HFFc6 (cell line): ENCODE results near the gene BARX2. TPM values are rescaled to one million over a fixed set of nuclear protein-coding genes. Genes with fewer than 3 reads are reported as not detected.
"Not testable (repeated sequence)": the region's sequence is repeated elsewhere in the genome, so short reads cannot be mapped to it uniquely, and the experiment has no call there.

ENCODE experiments used
- DNase-seq: peaks from one replicate; pipeline ENCODE4 v3.0.0-alpha.2; 2018
- H3K27ac Mint-ChIP-seq: 2 replicates; pipeline ENCODE4 v1.8.0; 2020; ENCODE audit warnings: mild to moderate bottlenecking, mixed read lengths
- H3K27me3 Mint-ChIP-seq: 2 replicates; pipeline ENCODE4 v1.8.0; 2021; ENCODE audit warnings: mild to moderate bottlenecking, moderate library complexity, mixed read lengths; ENCODE audit not compliant: insufficient read depth
- H3K36me3 Mint-ChIP-seq: 2 replicates; pipeline ENCODE4 v1.8.0; 2021; ENCODE audit warnings: low read depth, mixed read lengths
- H3K4me1 Mint-ChIP-seq: 2 replicates; pipeline ENCODE4 v1.8.0; 2020; ENCODE audit warnings: low read depth, mixed read lengths
- H3K4me3 Mint-ChIP-seq: 2 replicates; pipeline ENCODE4 v1.8.0; 2020; ENCODE audit warnings: mild to moderate bottlenecking, moderate library complexity, mixed read lengths
- H3K9me3 Mint-ChIP-seq: 2 replicates; pipeline ENCODE4 v1.8.0; 2020; ENCODE audit warnings: mild to moderate bottlenecking, mixed read lengths
- CTCF ChIP-seq: fragments of 200-600 bp; sonication (generic); IDR thresholded peaks from 2 replicates; pipeline ENCODE4 v1.5.0; 2021; ENCODE audit warnings: antibody characterized with exemption, mild to moderate bottlenecking
- total RNA-seq, 6 experiments: library from RNA; stranded (reverse); fragmentation: NEBNext Ultra II Directional; extraction: Animal tissue kit (Norgen Biotek cat#: 25700); gene quantifications; 2 replicates in 1 of 6; 3 replicates in 5 of 6; pipeline ENCODE4 v1.2.3, GENCODE V29; 2021

BARX2 gene
- total RNA-seq, 6 experiments from 2014 or later: not detected

GRCh38 chr11:129331871-129332274, 43.8 kb upstream of the BARX2 start:
- Mint-ChIP-seq H3K27ac (no peak overlapping the region), H3K9me3 (no peaks in the 10 kb centered on the region), H3K4me1 (peaks cover 12% of the 10 kb centered on the region), H3K36me3 (no peaks in the 10 kb centered on the region), H3K4me3 (no peak overlapping the region), H3K27me3 (peaks cover 1% of the 10 kb centered on the region; the same call in 1 of the 2 replicates)
- DNase-seq: peak; percentile 60
- peak; percentile 93 for TF ChIP-seq CTCF

DNA sequence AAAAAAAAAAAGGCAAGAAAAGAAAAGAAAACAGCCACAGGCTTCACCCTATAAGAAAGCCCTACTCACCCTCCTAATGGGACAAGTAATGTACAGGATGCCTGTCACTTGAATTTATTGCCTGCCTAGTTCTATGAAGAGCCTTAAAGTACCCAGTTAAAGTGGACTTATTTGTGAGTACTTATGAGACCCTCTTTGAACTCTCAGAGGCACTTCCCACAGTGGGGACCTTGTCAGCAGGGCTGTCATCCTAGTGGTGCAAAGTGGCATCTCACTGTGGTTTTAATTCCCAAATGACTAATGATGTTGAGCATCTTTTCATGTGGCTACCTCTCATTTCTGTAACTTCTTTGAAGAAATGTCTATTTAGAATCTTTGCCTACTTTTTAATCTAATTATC, 41.8 kb upstream of the BARX2 start:
- no peak overlapping the region for H3K27ac Mint-ChIP-seq
- peaks cover 3% of the 10 kb centered on the region; the same call in 1 of the 2 replicates for H3K27me3 Mint-ChIP-seq
- H3K4me1 Mint-ChIP-seq: peaks cover 12% of the 10 kb centered on the region
- no peak for DNase-seq
- H3K9me3 Mint-ChIP-seq: no peaks in the 10 kb centered on the region
- TF ChIP-seq CTCF: peak; percentile 63
- H3K4me3 Mint-ChIP-seq: no peak overlapping the region
- no peaks in the 10 kb centered on the region for H3K36me3 Mint-ChIP-seq

DNA sequence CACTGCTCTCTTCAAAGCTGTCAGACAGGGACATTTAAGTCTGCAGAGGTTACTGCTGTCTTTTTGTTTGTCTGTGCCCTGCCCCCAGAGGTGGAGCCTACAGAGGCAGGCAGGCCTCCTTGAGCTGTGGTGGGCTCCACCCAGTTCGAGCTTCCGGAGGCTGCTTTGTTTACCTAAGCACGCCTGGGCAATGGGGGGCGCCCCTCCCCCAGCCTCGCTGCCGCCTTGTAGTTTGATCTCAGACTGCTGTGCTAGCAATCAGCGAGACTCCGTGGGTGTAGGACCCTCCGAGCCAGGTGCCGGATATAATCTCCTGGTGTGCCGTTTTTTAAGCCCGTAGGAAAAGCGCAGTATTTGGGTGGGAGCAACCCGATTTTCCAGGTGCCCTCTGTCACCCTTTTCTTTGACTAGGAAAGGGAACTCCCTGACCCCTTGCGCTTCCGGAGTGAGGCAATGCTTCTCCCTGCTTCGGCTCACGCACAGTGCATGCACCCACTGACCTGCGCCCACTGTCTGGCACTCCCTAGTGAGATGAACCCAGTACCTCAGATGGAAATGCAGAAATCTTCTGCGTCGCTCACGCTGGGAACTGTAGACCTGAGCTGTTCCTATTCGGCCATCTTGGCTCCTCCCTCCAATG, 31.2 kb upstream of the BARX2 start:
- not testable (repeated sequence) for H3K9me3 Mint-ChIP-seq, H3K36me3 Mint-ChIP-seq, H3K4me1 Mint-ChIP-seq, H3K27ac Mint-ChIP-seq, H3K4me3 Mint-ChIP-seq, DNase-seq
- H3K27me3 Mint-ChIP-seq: peaks cover 11% of the 10 kb centered on the region

GRCh38 chr11:129346916-129347315, 28.7 kb upstream of the BARX2 start:
- H3K27ac Mint-ChIP-seq: no peak overlapping the region
- H3K4me3 Mint-ChIP-seq: no peak overlapping the region
- no peaks in the 10 kb centered on the region for H3K4me1 Mint-ChIP-seq
- no peak for TF ChIP-seq CTCF
- DNase-seq: no peak
- H3K27me3 Mint-ChIP-seq: peaks cover 19% of the 10 kb centered on the region
- H3K36me3 Mint-ChIP-seq: no peaks in the 10 kb centered on the region
- H3K9me3 Mint-ChIP-seq: no peaks in the 10 kb centered on the region; the same call in 1 of the 2 replicates

DNA sequence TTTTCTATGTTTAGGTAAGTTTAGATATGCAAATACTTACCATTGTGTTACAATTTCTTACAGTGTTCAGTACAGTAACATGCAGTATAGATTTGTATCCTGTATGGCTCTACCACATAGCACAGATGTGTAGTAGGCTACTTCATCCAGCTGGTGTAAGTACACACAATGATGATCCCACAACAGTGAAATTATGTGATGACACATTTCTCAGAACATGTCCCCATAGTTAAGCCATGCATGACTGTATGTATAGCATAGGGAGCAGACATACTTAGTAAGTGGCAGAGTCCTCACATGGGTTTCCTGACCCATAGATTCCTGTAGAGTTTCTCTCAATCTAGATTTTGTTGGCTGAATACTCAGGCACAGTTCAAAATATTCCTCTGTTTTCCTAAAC, 26.8 kb upstream of the BARX2 start:
- TF ChIP-seq CTCF: no peak
- peaks cover 29% of the 10 kb centered on the region for H3K27me3 Mint-ChIP-seq
- DNase-seq: no peak
- no peak overlapping the region for H3K4me3 Mint-ChIP-seq
- H3K36me3 Mint-ChIP-seq: no peaks in the 10 kb centered on the region
- no peaks in the 10 kb centered on the region for H3K4me1 Mint-ChIP-seq
- H3K27ac Mint-ChIP-seq: no peak overlapping the region
- no peaks in the 10 kb centered on the region; the same call in 1 of the 2 replicates for H3K9me3 Mint-ChIP-seq

- peaks cover 31% of the 10 kb centered on the region for H3K27me3 Mint-ChIP-seq
- H3K4me3 Mint-ChIP-seq: no peak overlapping the region
Observed at GRCh38 chr11:129352676-129353075, 23.0 kb upstream of the BARX2 start.

More at GRCh38 chr11:129352676-129353075, 23.0 kb upstream of the BARX2 start:
- H3K27ac Mint-ChIP-seq: no peak overlapping the region
- no peak for DNase-seq
- no peak for TF ChIP-seq CTCF
- no peaks in the 10 kb centered on the region for H3K36me3 Mint-ChIP-seq
- H3K4me1 Mint-ChIP-seq: no peaks in the 10 kb centered on the region
- H3K9me3 Mint-ChIP-seq: no peaks in the 10 kb centered on the region
